ENCODE results near the gene IP6K2.

- TF ChIP-seq CTCF (conservative IDR thresholded peaks at IDR 0.05 in 1 of 2, IDR thresholded peaks at IDR 0.05 in 1 of 2; ENCODE audit: extremely low read depth in 1 of 2, insufficient read depth in 1 of 2, low read depth in 1 of 2, low read length in 2 of 2) (no peak), EZH2 (IDR thresholded peaks at IDR 0.05; ENCODE audit: borderline replicate concordance, low read length) (no peak)
These were observed 10.5 kb upstream of the IP6K2 start for GRCh38 chr3:48727511-48727910.

Measured in mammary epithelial cell (primary cell).